HG03558 (cell line): ENCODE results near the gene MORN5.

Experiments used
- ATAC-seq: cut with Tn5 transposase; IDR thresholded peaks from one replicate; pipeline ENCODE4 v1.9.1; 2021; ENCODE audit warnings: moderate number of reproducible peaks; ENCODE audit not compliant: unreplicated experiment; ENCODE audit errors: extremely low read depth

The MORN5 gene

DNA sequence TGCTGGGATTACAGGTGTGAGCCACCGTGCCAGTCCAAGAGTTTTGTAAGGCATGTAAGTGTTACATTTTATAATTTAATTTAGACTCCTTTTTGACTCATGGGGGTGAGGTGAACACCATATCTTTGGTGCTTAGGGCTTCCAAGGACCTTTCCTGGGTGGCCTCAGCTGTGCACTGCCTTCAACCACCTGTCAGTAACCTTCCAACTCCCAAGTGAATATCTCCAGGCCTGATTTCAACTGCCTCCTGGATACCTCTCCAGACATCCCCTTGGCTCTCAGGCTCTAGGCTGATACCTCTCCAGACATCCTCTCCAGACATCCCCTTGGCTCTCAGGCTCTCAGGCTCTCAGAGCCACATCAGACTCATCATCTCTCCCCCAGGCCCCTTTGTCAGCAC is 35.7 kb upstream of the MORN5 start:
- no peak for ATAC-seq

GRCh38 chr9:122124528-122124927 is 35.2 kb upstream of the MORN5 start:
- no peak for ATAC-seq

DNA sequence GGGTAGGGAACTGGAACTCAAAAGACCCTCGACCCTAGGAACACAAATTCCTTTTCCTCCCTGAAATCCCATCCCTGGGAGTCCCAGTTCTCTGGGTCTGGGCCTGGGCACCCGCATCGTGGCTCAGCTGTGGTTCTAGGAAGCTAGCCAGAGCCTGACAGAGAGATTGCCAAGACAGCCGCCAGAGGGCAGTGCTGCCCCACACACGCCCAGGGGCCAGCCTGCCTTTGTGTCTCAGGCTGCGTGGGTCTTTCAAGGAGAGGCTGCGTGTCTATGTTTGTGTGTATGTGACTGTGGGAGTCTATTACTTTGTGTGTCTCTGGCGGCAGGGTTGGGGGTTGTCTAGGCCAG is 34.6 kb upstream of the MORN5 start:
- ATAC-seq = no peak

GRCh38 chr9:122125509-122126330 is 34.0 kb upstream of the MORN5 start:
- no peak for ATAC-seq

DNA sequence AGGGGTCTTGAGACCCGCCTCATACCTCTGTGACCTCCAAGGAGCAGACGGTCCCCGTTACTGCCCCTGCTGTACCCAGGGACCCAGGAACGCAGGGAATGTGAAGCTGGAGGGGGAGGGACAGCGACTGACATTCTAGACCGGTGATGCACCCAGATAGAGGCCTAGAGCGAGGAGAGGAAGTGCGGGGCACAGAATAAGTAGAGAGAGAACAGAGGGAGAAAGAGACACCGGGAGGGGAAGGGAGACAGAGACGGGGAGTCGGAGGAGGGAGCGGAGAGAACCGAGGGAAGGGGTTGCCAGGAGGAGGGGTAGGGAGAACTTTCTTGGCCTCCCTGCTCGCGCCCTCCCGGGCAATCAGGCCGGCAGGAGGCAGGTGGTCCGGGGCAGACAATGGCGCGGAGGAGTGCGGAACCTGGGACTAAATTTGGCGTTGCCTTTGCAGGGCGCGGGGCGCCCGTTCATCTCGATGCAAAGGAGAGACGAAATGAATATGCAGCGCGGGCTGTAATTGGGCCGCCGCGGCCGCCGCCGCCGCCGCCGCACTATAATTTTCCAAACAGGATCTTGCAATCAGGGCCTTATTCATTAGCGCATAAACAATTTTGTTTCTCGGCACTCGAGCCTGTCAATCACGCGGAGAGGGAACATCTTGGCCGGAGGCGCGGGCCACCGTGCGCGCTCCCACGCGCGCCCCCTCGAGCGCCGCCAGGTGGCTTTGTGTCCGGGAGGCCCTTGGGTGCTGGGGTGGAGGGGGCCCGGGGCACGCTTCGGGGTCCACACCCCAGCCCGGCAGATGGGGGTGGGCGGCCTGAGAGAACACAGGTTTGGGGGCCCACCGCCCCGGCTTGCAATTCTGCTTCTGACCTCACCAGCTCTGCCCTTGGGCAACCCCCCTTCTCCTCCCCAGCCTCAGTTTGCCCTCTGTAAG is 33.1 kb upstream of the MORN5 start:
- ATAC-seq = no peak

DNA sequence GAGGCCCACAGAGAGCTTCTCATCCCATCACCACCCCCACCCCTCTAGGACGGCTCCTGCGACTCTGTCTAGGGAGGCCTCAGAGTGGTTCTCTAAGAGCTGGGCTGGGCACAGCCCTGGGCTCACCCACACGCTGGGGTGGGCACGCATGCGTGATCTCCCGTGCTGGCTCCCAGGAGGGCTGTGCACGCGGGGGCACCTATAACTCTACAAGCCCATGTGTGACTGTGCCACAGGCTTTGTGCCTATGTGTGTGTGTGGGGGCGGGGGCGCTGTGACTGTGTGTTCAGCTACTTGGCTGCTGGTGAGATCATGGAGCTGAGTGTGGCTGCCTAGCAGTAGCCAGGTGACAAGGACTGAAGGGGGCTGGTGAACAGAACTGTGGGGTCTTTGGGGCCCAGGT is 32.3 kb upstream of the MORN5 start:
- ATAC-seq = no peak

GRCh38 chr9:122128007-122128968 is 31.4 kb upstream of the MORN5 start:
- ATAC-seq = no peak

- no peak for ATAC-seq
Observed at GRCh38 chr9:122128969-122129343, 30.8 kb upstream of the MORN5 start.

DNA sequence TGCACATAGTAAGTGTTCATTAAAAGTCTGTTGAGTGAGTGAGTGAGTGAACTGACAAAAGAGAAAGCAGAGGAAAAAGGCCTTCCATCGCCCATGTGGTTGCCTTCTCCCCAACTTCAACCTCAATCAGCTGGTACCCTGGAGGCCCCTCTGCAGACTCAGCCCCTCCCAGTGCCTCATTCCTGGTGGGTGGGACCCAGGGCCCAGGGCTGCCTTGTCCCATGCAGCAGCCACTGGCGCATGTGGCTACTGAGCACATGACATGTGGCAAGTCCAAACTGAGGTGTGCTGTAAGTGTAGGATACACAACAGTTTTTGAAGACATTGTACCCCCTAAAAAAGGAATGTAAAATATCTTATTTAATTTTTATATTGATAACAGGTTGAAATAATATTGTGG is 29.7 kb upstream of the MORN5 start:
- no peak for ATAC-seq

DNA sequence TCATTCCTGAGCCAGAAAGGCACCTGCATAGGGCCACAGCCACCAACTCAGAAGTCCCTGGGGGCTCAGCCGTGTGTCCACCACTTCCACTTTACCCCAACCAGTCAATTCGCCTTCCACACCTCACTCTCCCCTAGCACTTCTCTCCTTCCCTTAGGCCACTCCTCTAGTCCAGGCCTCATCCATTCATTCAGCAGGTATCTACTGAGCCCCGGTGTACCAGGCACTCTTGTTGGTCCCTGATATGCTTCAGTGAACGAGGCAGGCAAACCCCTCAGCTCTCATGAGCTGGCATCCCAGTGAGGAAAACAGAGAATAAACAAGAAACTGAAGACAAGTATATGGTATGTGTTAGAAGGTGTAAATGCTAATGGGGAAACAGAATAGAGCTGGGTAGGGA is 28.9 kb upstream of the MORN5 start:
- no peak for ATAC-seq

GRCh38 chr9:122131401-122132001 is 28.2 kb upstream of the MORN5 start:
- ATAC-seq = no peak

DNA sequence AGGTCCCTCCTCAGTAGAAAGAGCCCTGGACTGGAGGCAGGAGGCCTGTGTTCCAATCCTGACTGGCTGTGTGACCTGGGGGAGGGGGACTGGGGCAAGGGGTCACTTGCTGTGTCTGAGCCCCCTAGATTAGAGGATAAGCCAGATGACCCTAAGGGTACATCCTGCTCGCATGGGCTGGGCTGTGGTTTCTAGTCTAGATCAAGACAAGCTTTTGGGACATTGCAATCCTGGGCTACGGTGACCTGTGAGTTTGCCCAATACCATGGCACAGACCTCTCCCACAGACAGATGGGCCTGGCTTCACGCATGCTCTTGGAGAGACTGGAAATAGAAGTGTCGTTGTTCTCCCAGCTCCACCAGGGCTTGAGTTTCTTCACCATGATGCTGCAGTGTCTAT is 27.2 kb upstream of the MORN5 start:
- no peak for ATAC-seq

DNA sequence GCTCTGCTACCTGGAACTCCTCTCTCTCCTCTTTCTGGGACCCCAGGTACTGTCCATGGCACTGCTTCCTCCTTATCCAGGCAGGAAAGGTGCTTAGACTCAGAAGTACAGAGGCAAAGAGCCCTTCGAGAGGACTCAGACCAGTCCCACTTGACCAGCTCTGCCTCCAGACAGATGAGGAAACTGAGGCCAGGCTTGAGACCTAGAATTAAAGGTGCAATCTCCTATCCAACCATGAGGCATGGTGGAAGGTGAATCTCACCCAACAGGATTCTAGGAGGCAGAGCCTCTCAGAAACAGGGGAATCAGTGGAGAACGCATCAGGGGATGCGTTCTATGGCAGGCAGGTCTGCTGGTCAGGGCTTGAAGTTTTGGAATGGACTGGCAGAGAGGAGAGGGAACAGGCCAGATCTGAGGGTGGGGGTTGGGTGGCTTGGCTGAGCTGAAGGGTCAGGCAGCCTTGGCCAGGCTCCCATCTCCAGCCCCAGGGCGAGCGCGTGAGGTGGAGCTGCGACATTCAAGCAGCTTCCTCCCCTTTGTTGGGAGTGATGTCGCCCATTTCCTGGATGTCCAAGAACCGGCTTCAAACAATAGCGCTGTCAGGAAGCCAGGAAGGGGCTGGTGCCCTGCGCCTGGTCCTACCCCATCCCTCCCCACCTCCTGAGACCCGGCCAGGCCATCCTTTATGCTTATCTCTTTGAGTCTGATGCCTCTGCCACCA is 26.3 kb upstream of the MORN5 start:
- ATAC-seq = no peak

DNA sequence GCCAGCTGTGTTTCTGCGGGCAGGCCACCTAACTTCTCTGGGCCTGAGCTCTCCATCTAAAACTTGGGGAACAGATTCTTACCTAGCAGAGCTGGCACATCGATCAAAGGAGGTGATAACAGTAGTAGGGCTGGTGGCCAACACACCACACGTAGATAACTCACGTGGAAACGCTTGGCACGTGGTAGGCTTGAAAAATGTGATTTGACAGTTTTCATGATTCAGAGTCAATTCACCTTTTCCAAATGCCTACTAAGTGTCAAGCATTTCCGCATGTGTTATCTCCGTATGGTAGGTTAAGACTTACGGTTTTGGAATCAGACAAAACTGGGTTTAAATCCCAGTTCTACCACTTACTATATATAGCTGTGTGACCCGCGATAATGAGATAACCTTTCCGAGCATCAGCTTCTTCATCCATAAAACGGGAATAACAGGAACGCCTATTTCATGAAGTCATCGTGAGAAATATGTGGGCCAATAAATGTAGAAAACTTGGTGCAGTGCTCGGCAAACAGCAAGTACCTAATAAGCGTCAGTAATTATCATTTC is 25.6 kb upstream of the MORN5 start:
- ATAC-seq = no peak

DNA sequence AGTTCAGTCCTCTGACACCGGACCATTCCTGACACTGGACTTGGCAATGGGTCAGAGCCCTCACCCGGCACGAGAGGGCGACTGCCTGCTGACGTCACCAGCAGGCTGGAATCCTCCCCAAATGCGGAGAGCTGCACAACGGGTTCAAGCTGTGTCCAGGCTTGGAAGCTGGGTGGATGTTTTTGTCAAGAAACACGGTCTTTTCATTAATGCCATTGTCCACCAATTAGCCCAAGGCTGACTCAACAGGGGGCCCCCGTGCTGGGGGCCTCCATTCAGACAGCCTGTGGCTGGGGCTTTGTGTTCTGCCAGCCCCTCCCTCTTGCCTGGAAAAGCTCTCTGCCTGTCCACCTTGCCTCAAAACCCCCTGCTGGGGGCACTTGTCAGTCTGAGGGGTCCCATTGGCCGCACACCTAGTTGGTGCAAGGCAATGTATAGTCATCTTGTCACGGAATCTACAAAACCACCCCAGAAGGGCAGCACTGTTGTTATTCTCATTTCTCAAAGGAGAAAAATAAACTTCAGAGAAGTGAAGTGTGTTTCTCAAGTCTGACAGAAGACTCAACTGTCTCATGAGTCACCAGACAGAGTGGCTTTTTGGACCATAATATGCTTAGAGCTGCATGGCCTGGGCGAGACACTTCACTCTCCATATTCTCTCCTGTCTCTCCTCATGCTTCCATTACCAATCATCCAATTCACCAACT is 24.7 kb upstream of the MORN5 start:
- ATAC-seq = no peak

DNA sequence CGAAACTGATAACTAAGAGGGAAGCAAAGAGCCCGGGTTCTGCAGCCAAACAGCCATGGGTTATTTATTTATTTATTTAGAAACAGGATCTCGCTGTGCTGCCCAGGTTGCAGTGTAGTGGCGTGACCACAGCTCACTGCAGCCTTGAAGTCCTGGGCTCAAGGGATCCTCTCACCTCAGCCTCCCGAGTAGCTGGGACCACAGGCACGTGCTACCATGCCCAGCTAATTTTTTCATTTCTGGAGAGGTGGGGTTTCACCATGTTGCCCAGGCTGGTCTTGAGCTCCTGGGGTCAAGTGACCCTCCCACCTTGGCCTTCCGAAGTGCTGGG is 24.2 kb upstream of the MORN5 start:
- no peak for ATAC-seq

GRCh38 chr9:122138560-122139268 is 21.0 kb upstream of the MORN5 start:
- ATAC-seq = no peak
